ENCODE results near the gene EMX1. TPM values are rescaled to one million over a fixed set of nuclear protein-coding genes. Genes with fewer than 3 reads are reported as not detected.

The EMX1 gene
- total and polyA plus RNA-seq, 2 donors (not counting 1 experiment from before 2014, with no cell fraction given) = not detected

- Histone ChIP-seq H3K9me3 (ENCODE audit: control insufficient read depth, insufficient read depth, low read depth, low read length) (no peaks in the 10 kb centered on the region), H4K20me1 (ENCODE audit: control insufficient read depth, extremely low read depth, insufficient read depth, low read length) (no peaks in the 10 kb centered on the region), H3K36me3 (ENCODE audit: control insufficient read depth, insufficient read depth, low read length) (no peaks in the 10 kb centered on the region), H2AFZ (ENCODE audit: low read length) (no peak overlapping the region), H3K4me2 (ENCODE audit: extremely low read depth, insufficient read depth, low read length) (no peak overlapping the region), H3K4me1 (ENCODE audit: control insufficient read depth, extremely low read depth, insufficient read depth, low read length) (no peaks in the 10 kb centered on the region), H3K9ac (ENCODE audit: insufficient read depth, low read length) (no peak overlapping the region), H3K4me3 (replicated peaks in 1 of 4; ENCODE audit: control extremely low read depth in 1 of 4, insufficient read depth in 1 of 4, low read depth in 3 of 4, low read length in 4 of 4) (no peak overlapping the region), H3K79me2 (ENCODE audit: control insufficient read depth, insufficient read depth, low read length) (no peaks in the 10 kb centered on the region), H3K27me3 (ENCODE audit: control insufficient read depth, insufficient read depth, low read length) (peaks cover 81% of the 10 kb centered on the region), H3K27ac (ENCODE audit: insufficient read depth, low read length) (no peak overlapping the region)
- no peak for TF ChIP-seq EZH2 (IDR thresholded peaks at IDR 0.05; ENCODE audit: low read length, missing control alignments)
- DNase-seq (ENCODE audit: low read depth in 2 of 2) = peak; percentile 21 to 34
Measured at GRCh38 chr2:72915907-72916742, 1.2 kb upstream of the EMX1 start.

DNA sequence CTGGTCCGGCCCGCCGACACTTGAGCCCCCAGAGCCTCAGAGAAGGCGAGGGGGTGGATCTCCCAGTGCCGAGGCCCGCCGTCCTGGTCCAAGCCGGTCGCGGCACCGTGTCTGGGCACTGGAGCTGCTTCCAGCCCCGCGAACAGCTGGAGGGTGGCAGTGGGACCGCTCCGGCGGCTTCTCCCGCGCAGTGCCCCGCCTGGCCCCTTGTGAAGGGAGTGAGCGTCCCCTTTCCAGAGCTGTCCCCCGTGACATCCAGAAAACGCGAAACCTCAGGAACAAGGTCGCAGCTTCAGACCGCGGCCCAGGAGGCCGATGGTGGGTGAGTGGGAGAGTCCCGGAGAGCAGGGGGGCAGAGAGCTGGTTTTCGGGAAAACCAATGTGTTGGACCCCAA lies 579 bp upstream of the EMX1 start:
- Histone ChIP-seq H4K20me1 (ENCODE audit: control insufficient read depth, extremely low read depth, insufficient read depth, low read length) (no peaks in the 10 kb centered on the region), H3K4me1 (ENCODE audit: control insufficient read depth, extremely low read depth, insufficient read depth, low read length) (no peaks in the 10 kb centered on the region), H3K9ac (ENCODE audit: insufficient read depth, low read length) (no peak overlapping the region), H3K9me3 (ENCODE audit: control insufficient read depth, insufficient read depth, low read depth, low read length) (no peaks in the 10 kb centered on the region), H3K4me3 (replicated peaks in 1 of 4; ENCODE audit: control extremely low read depth in 1 of 4, insufficient read depth in 1 of 4, low read depth in 3 of 4, low read length in 4 of 4) (no peak overlapping the region), H3K27ac (ENCODE audit: insufficient read depth, low read length) (no peak overlapping the region), H3K36me3 (ENCODE audit: control insufficient read depth, insufficient read depth, low read length) (no peaks in the 10 kb centered on the region), H3K79me2 (ENCODE audit: control insufficient read depth, insufficient read depth, low read length) (no peaks in the 10 kb centered on the region), H3K4me2 (ENCODE audit: extremely low read depth, insufficient read depth, low read length) (peak overlapping the region; percentile 15), H2AFZ (ENCODE audit: low read length) (no peak overlapping the region), H3K27me3 (ENCODE audit: control insufficient read depth, insufficient read depth, low read length) (peaks cover 85% of the 10 kb centered on the region)
- DNase-seq (ENCODE audit: low read depth in 2 of 2) = no peak
- TF ChIP-seq EZH2 (IDR thresholded peaks at IDR 0.05; ENCODE audit: low read length, missing control alignments) (peak; percentile 98), CTCF (conservative IDR thresholded peaks at IDR 0.05 in 1 of 2, IDR thresholded peaks at IDR 0.05 in 1 of 2; ENCODE audit: low read depth in 1 of 2, low read length in 2 of 2) (no peak)

GRCh38 chr2:72917877-72918553 lies 696 bp downstream of the EMX1 start:
- Histone ChIP-seq H3K9me3 (ENCODE audit: control insufficient read depth, insufficient read depth, low read depth, low read length) (no peaks in the 10 kb centered on the region), H4K20me1 (ENCODE audit: control insufficient read depth, extremely low read depth, insufficient read depth, low read length) (no peaks in the 10 kb centered on the region), H3K79me2 (ENCODE audit: control insufficient read depth, insufficient read depth, low read length) (no peaks in the 10 kb centered on the region), H3K27me3 (ENCODE audit: control insufficient read depth, insufficient read depth, low read length) (peaks cover 93% of the 10 kb centered on the region), H2AFZ (ENCODE audit: low read length) (no peak overlapping the region), H3K36me3 (ENCODE audit: control insufficient read depth, insufficient read depth, low read length) (no peaks in the 10 kb centered on the region), H3K4me1 (ENCODE audit: control insufficient read depth, extremely low read depth, insufficient read depth, low read length) (no peaks in the 10 kb centered on the region), H3K4me3 (replicated peaks in 1 of 4; ENCODE audit: control extremely low read depth in 1 of 4, insufficient read depth in 1 of 4, low read depth in 3 of 4, low read length in 4 of 4) (no peak overlapping the region), H3K27ac (ENCODE audit: insufficient read depth, low read length) (no peak overlapping the region), H3K9ac (ENCODE audit: insufficient read depth, low read length) (no peak overlapping the region), H3K4me2 (ENCODE audit: extremely low read depth, insufficient read depth, low read length) (no peak overlapping the region)
- DNase-seq (ENCODE audit: low read depth in 2 of 2) = no peak
- no peak for TF ChIP-seq EZH2 (IDR thresholded peaks at IDR 0.05; ENCODE audit: low read length, missing control alignments)
- TF ChIP-seq CTCF (conservative IDR thresholded peaks at IDR 0.05 in 1 of 2, IDR thresholded peaks at IDR 0.05 in 1 of 2; ENCODE audit: low read depth in 1 of 2, low read length in 2 of 2) = no peak
